ENCODE measurements around the gene GPRC5D. TPM values are rescaled to one million over a fixed set of nuclear protein-coding genes. Genes with fewer than 3 reads are reported as not detected.

The GPRC5D gene
- total RNA-seq, 3 donors from 2014 or later, result not detected

GRCh38 chr12:12974211-12974610 is 22.2 kb upstream of the GPRC5D start:
- TF ChIP-seq CTCF (IDR thresholded peaks at IDR 0.05), result no peak
- no peak for TF ChIP-seq POLR2A (IDR thresholded peaks at IDR 0.05)
- no peak for TF ChIP-seq POLR2AphosphoS5 (IDR thresholded peaks at IDR 0.05)
- Histone ChIP-seq H3K4me1 (no peaks in the 10 kb centered on the region), H3K4me3 (no peak overlapping the region), H3K36me3 (no peaks in the 10 kb centered on the region), H3K9me3 (peaks cover 5 to 15% of the 10 kb centered on the region in 2 donors), H3K27ac (no peak overlapping the region), H3K27me3 (no peaks in the 10 kb centered on the region)
- intact Hi-C loops (cut with DNase I; ENCODE audit: low total_unique reads), result no loop called here
- no peak for DNase-seq (ENCODE audit: low spot score in 2 of 2)

- intact Hi-C loops (cut with DNase I; ENCODE audit: low total_unique reads), result no loop called here
- H3K4me3 ChIP-seq, result no peak overlapping the region
- H3K27me3 ChIP-seq, result no peaks in the 10 kb centered on the region
- H3K36me3 ChIP-seq, result no peaks in the 10 kb centered on the region
- H3K27ac ChIP-seq, result no peak overlapping the region
- H3K4me1 ChIP-seq, result no peaks in the 10 kb centered on the region
- no peak for DNase-seq (ENCODE audit: low spot score in 2 of 2)
- H3K9me3 ChIP-seq, result peaks cover 5 to 15% of the 10 kb centered on the region in 2 donors
- TF ChIP-seq POLR2AphosphoS5 (IDR thresholded peaks at IDR 0.05) (no peak), POLR2A (IDR thresholded peaks at IDR 0.05) (no peak), CTCF (IDR thresholded peaks at IDR 0.05) (no peak)
Observed at GRCh38 chr12:12973019-12973418, 21.0 kb upstream of the GPRC5D start.

GRCh38 chr12:12965836-12966235 is 13.9 kb upstream of the GPRC5D start:
- Histone ChIP-seq H3K27ac (no peak overlapping the region), H3K36me3 (no peaks in the 10 kb centered on the region), H3K4me1 (no peaks in the 10 kb centered on the region), H3K27me3 (no peaks in the 10 kb centered on the region), H3K4me3 (no peak overlapping the region), H3K9me3 (no peaks in the 10 kb centered on the region)
- no peak for TF ChIP-seq CTCF (IDR thresholded peaks at IDR 0.05)
- no peak for TF ChIP-seq POLR2AphosphoS5 (IDR thresholded peaks at IDR 0.05)
- no peak for TF ChIP-seq POLR2A (IDR thresholded peaks at IDR 0.05)
- DNase-seq (ENCODE audit: low spot score in 2 of 2), result no peak
- intact Hi-C loops (cut with DNase I; ENCODE audit: low total_unique reads), result no loop called here

GRCh38 chr12:12964255-12964654 is 12.3 kb upstream of the GPRC5D start:
- Histone ChIP-seq H3K27ac (no peak overlapping the region), H3K36me3 (no peaks in the 10 kb centered on the region), H3K9me3 (no peaks in the 10 kb centered on the region), H3K4me3 (no peak overlapping the region), H3K27me3 (no peaks in the 10 kb centered on the region), H3K4me1 (no peaks in the 10 kb centered on the region)
- TF ChIP-seq CTCF (IDR thresholded peaks at IDR 0.05), result no peak
- TF ChIP-seq POLR2A (IDR thresholded peaks at IDR 0.05), result no peak
- no peak for TF ChIP-seq POLR2AphosphoS5 (IDR thresholded peaks at IDR 0.05)
- DNase-seq (ENCODE audit: low spot score in 2 of 2), result no peak
- intact Hi-C loops (cut with DNase I; ENCODE audit: low total_unique reads), result no loop called here

GRCh38 chr12:12960639-12961209 is 8.8 kb upstream of the GPRC5D start:
- no peak for DNase-seq (ENCODE audit: low spot score in 2 of 2)
- no peak overlapping the region for H3K4me3 ChIP-seq
- H3K4me1 ChIP-seq, result no peaks in the 10 kb centered on the region
- H3K27me3 ChIP-seq, result no peaks in the 10 kb centered on the region
- intact Hi-C loops (cut with DNase I; ENCODE audit: low total_unique reads), result no loop called here
- no peak for TF ChIP-seq CTCF (IDR thresholded peaks at IDR 0.05)
- no peak for TF ChIP-seq POLR2A (IDR thresholded peaks at IDR 0.05)
- TF ChIP-seq POLR2AphosphoS5 (IDR thresholded peaks at IDR 0.05), result no peak
- H3K9me3 ChIP-seq, result no peaks in the 10 kb centered on the region
- H3K36me3 ChIP-seq, result no peaks in the 10 kb centered on the region
- H3K27ac ChIP-seq, result no peak overlapping the region
